Activated T-helper 2 cell treated with anti-CD3 and anti-CD28 coated beads, Interferon-gamma antibody, Interleukin-2, Interleukin-4, amounts not matched to agents 10 μg/mL and 5 μg/mL and 100 μg/mL, durations not matched to agents 14 hours and 24 hours and 36 hours (primary cell): Measurements from ENCODE around the gene STT3B. TPM values are rescaled to one million over a fixed set of nuclear protein-coding genes. Genes with fewer than 3 reads are reported as not detected.
A peak's percentile ranks its signal among the peaks of the same experiment; 100 is the strongest.

Source experiments
- DNase-seq: peaks from one replicate; pipeline ENCODE4 v3.0.0; 2021; ENCODE audit warnings: low spot score
- H3K27ac Mint-ChIP-seq: one replicate; pipeline ENCODE4 v1.8.0; 2021; ENCODE audit warnings: mixed read lengths
- H3K27me3 Mint-ChIP-seq: one replicate; pipeline ENCODE4 v1.8.0; 2021; ENCODE audit warnings: low read depth, mixed read lengths
- H3K36me3 Mint-ChIP-seq: one replicate; pipeline ENCODE4 v1.8.0; 2021; ENCODE audit warnings: low read depth, mixed read lengths
- H3K4me1 Mint-ChIP-seq: one replicate; pipeline ENCODE4 v1.8.0; 2021; ENCODE audit warnings: low read depth, mixed read lengths
- H3K4me3 Mint-ChIP-seq: one replicate; pipeline ENCODE4 v1.8.0; 2021; ENCODE audit warnings: low read depth, mild to moderate bottlenecking, moderate library complexity, mixed read lengths
- H3K9me3 Mint-ChIP-seq: one replicate; pipeline ENCODE4 v1.8.0; 2021; ENCODE audit warnings: mixed read lengths
- intact Hi-C: fragments of 100-400 bp; cut with micrococcal nuclease; formaldehyde crosslinking; loops from one replicate; pipeline ENCODE4 v1.15.1; 2023
- total RNA-seq: library from RNA; stranded (reverse); gene quantifications from 2 replicates; pipeline ENCODE4 v1.2.3, GENCODE V29; 2022

STT3B gene
- total RNA-seq, 1 donor from 2014 or later = 114 TPM

- Mint-ChIP-seq H3K4me1 (peaks cover 70% of the 10 kb centered on the region), H3K36me3 (peaks cover 47% of the 10 kb centered on the region), H3K27me3 (no peaks in the 10 kb centered on the region), H3K9me3 (no peaks in the 10 kb centered on the region), H3K4me3 (no peak overlapping the region), H3K27ac (no peak overlapping the region)
- DNase-seq = no peak
- intact Hi-C loops = no loop called here
Measured at GRCh38 chr3:31543375-31543774, 10.7 kb downstream of the STT3B start.

GRCh38 chr3:31544634-31545033 lies 11.9 kb downstream of the STT3B start:
- no peak for DNase-seq
- intact Hi-C loops = no loop called here
- H3K36me3 Mint-ChIP-seq = peaks cover 34% of the 10 kb centered on the region
- H3K4me3 Mint-ChIP-seq = no peak overlapping the region
- peaks cover 64% of the 10 kb centered on the region for H3K4me1 Mint-ChIP-seq
- no peaks in the 10 kb centered on the region for H3K27me3 Mint-ChIP-seq
- H3K27ac Mint-ChIP-seq = no peak overlapping the region
- no peaks in the 10 kb centered on the region for H3K9me3 Mint-ChIP-seq

GRCh38 chr3:31546162-31546561 lies 13.4 kb downstream of the STT3B start:
- Mint-ChIP-seq H3K27me3 (no peaks in the 10 kb centered on the region), H3K9me3 (no peaks in the 10 kb centered on the region), H3K4me1 (peaks cover 66% of the 10 kb centered on the region), H3K4me3 (no peak overlapping the region), H3K36me3 (peaks cover 28% of the 10 kb centered on the region), H3K27ac (no peak overlapping the region)
- DNase-seq = no peak
- intact Hi-C loops = no loop called here

- H3K4me3 Mint-ChIP-seq = no peak overlapping the region
- no peak for DNase-seq
- H3K9me3 Mint-ChIP-seq = no peaks in the 10 kb centered on the region
- no peaks in the 10 kb centered on the region for H3K27me3 Mint-ChIP-seq
- intact Hi-C loops = no loop called here
- H3K27ac Mint-ChIP-seq = no peak overlapping the region
- H3K36me3 Mint-ChIP-seq = peaks cover 25% of the 10 kb centered on the region
- H3K4me1 Mint-ChIP-seq = peaks cover 67% of the 10 kb centered on the region
Measured at GRCh38 chr3:31546725-31547124, 14.0 kb downstream of the STT3B start.

GRCh38 chr3:31550452-31551251 lies 17.9 kb downstream of the STT3B start:
- H3K27ac Mint-ChIP-seq = peak overlapping the region; percentile 11
- no peaks in the 10 kb centered on the region for H3K27me3 Mint-ChIP-seq
- H3K9me3 Mint-ChIP-seq = peaks cover 10% of the 10 kb centered on the region
- no peak overlapping the region for H3K4me3 Mint-ChIP-seq
- no peak for DNase-seq
- H3K36me3 Mint-ChIP-seq = peaks cover 35% of the 10 kb centered on the region
- H3K4me1 Mint-ChIP-seq = peaks cover 66% of the 10 kb centered on the region
- intact Hi-C loops = loop anchor here (5.0 kb wide), 2 partner anchors 147 to 217 kb away; no protein-coding TSS in a partner anchor

- intact Hi-C loops = loop anchor here (5.0 kb wide), 2 partner anchors 146 to 216 kb away; no protein-coding TSS in a partner anchor
- Mint-ChIP-seq H3K4me1 (peaks cover 63% of the 10 kb centered on the region), H3K27me3 (no peaks in the 10 kb centered on the region), H3K4me3 (no peak overlapping the region), H3K9me3 (peaks cover 17% of the 10 kb centered on the region), H3K36me3 (peaks cover 42% of the 10 kb centered on the region), H3K27ac (no peak overlapping the region)
- no peak for DNase-seq
Measured at GRCh38 chr3:31551646-31552045, 18.9 kb downstream of the STT3B start.

- intact Hi-C loops = loop anchor here (5.0 kb wide), 2 partner anchors 145 to 215 kb away; no protein-coding TSS in a partner anchor
- no peak for DNase-seq
- Mint-ChIP-seq H3K27me3 (no peaks in the 10 kb centered on the region), H3K36me3 (peaks cover 44% of the 10 kb centered on the region), H3K4me3 (no peak overlapping the region), H3K4me1 (peaks cover 65% of the 10 kb centered on the region), H3K9me3 (peaks cover 21% of the 10 kb centered on the region), H3K27ac (no peak overlapping the region)
Measured at GRCh38 chr3:31552103-31552502, 19.4 kb downstream of the STT3B start.

GRCh38 chr3:31553258-31553657 lies 20.5 kb downstream of the STT3B start:
- intact Hi-C loops = loop anchor here (5.0 kb wide), 2 partner anchors 144 to 214 kb away; no protein-coding TSS in a partner anchor
- Mint-ChIP-seq H3K4me3 (no peak overlapping the region), H3K36me3 (peaks cover 48% of the 10 kb centered on the region), H3K9me3 (peaks cover 29% of the 10 kb centered on the region), H3K27ac (no peak overlapping the region), H3K27me3 (no peaks in the 10 kb centered on the region), H3K4me1 (peaks cover 63% of the 10 kb centered on the region)
- DNase-seq = no peak

GRCh38 chr3:31555204-31555603 lies 22.5 kb downstream of the STT3B start:
- peaks cover 68% of the 10 kb centered on the region for H3K36me3 Mint-ChIP-seq
- no peaks in the 10 kb centered on the region for H3K27me3 Mint-ChIP-seq
- peaks cover 72% of the 10 kb centered on the region for H3K4me1 Mint-ChIP-seq
- intact Hi-C loops = no loop called here
- DNase-seq = no peak
- H3K9me3 Mint-ChIP-seq = peaks cover 48% of the 10 kb centered on the region
- no peak overlapping the region for H3K4me3 Mint-ChIP-seq
- H3K27ac Mint-ChIP-seq = no peak overlapping the region

GRCh38 chr3:31559872-31560534 lies 27.3 kb downstream of the STT3B start:
- peak overlapping the region; percentile 54 for H3K27ac Mint-ChIP-seq
- H3K27me3 Mint-ChIP-seq = no peaks in the 10 kb centered on the region
- peaks cover 65% of the 10 kb centered on the region for H3K4me1 Mint-ChIP-seq
- H3K36me3 Mint-ChIP-seq = peaks cover 55% of the 10 kb centered on the region
- peaks cover 51% of the 10 kb centered on the region for H3K9me3 Mint-ChIP-seq
- DNase-seq = no peak
- H3K4me3 Mint-ChIP-seq = peak overlapping the region; percentile 10
- intact Hi-C loops = no loop called here

GRCh38 chr3:31561891-31562290 lies 29.2 kb downstream of the STT3B start:
- peaks cover 40% of the 10 kb centered on the region for H3K36me3 Mint-ChIP-seq

GRCh38 chr3:31562525-31562924 lies 29.8 kb downstream of the STT3B start:
- DNase-seq = no peak
- peaks cover 37% of the 10 kb centered on the region for H3K9me3 Mint-ChIP-seq
- H3K27me3 Mint-ChIP-seq = no peaks in the 10 kb centered on the region
- peaks cover 65% of the 10 kb centered on the region for H3K4me1 Mint-ChIP-seq
- H3K36me3 Mint-ChIP-seq = peaks cover 35% of the 10 kb centered on the region
- no peak overlapping the region for H3K27ac Mint-ChIP-seq
- H3K4me3 Mint-ChIP-seq = no peak overlapping the region
- intact Hi-C loops = no loop called here

More at GRCh38 chr3:31561891-31562290, 29.2 kb downstream of the STT3B start:
- intact Hi-C loops = no loop called here
- Mint-ChIP-seq H3K9me3 (peaks cover 42% of the 10 kb centered on the region), H3K27me3 (no peaks in the 10 kb centered on the region), H3K4me3 (no peak overlapping the region), H3K27ac (no peak overlapping the region), H3K4me1 (peaks cover 65% of the 10 kb centered on the region)
- DNase-seq = no peak

GRCh38 chr3:31565288-31565687 lies 32.6 kb downstream of the STT3B start:
- Mint-ChIP-seq H3K27ac (peak overlapping the region; percentile 28), H3K4me3 (no peak overlapping the region)
- intact Hi-C loops = loop anchor here (5.0 kb wide), 1 partner anchor 72 kb away; no protein-coding TSS in a partner anchor

More at GRCh38 chr3:31565288-31565687, 32.6 kb downstream of the STT3B start:
- Mint-ChIP-seq H3K9me3 (peaks cover 12% of the 10 kb centered on the region), H3K27me3 (no peaks in the 10 kb centered on the region), H3K4me1 (peaks cover 62% of the 10 kb centered on the region), H3K36me3 (peaks cover 17% of the 10 kb centered on the region)
- DNase-seq = no peak
